Measurements from ENCODE around the gene TSC22D1.

The TSC22D1 gene

DNA sequence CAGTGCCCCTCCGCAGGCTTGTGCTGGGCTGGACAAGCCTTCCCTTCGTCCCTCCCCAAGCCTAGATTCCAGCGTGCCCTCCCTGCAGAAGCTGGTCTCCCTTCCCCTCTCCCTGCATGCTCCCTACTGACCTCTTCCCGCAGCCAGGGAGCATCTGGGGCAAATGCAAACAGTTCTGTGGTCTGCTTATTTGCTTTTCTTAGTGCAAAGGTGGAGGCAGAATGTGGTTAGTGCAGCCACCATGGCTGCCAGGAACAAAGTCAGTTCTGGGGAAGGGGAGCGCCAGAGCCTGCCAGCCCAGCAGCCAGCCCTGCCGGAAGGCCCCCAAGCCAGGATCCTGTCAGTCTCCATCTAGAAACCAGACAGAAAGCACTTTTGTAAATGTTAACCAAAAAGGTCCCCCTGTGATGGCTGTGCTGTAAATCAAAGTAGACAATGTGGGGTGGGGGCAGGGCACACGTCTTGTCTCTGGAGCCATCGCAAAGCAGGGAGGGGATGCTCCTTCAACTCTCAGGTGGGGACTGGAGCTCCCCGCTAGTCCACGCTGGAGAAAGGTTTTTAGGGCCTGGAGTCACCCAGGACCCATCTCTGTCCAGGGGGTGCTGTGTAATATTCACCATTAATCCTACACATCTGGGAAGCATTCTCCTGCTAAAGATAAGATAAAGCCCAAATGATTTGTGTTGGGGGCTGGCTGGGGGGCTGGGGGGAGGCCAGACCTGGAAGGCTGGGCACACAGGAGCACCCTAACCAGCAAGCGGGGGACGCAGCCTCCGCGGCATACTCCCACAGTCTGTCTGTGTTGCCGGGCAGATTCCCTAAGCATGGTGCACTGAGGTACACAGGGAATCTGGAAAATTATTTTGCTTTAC is 171.6 kb downstream of the TSC22D1 start:
- DNase-seq (ENCODE audit: low read depth): no peak

DNA sequence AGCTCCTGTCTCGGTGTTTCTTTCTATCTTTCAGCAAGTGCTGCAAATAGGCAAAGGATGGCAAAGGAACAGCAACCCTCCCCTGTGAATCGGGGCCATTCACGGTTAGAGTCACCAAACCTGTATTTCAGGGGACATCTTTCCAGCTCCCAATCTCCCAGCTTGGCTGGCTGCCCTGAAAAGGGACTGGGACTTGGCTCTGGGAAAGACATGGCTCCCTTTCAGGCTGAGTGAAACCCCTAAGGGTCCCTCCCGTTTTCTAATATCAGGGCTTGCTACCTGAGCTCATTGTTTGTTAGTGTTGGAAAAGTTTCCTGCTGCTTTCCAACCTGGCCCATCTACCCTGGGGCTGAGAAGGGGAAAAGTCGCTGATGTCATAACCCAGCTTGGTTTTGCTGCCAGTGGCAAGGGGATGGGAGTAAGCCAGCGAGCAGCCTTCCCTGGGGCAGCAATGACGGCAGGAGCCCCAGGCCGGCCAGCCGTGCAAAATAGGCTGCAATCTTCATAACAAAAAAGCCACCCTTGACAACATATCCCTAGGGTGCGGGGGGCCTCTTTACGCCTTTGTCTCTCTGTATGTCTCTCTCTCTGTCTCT is 172.6 kb downstream of the TSC22D1 start:
- no peak for DNase-seq (ENCODE audit: low read depth)

DNA sequence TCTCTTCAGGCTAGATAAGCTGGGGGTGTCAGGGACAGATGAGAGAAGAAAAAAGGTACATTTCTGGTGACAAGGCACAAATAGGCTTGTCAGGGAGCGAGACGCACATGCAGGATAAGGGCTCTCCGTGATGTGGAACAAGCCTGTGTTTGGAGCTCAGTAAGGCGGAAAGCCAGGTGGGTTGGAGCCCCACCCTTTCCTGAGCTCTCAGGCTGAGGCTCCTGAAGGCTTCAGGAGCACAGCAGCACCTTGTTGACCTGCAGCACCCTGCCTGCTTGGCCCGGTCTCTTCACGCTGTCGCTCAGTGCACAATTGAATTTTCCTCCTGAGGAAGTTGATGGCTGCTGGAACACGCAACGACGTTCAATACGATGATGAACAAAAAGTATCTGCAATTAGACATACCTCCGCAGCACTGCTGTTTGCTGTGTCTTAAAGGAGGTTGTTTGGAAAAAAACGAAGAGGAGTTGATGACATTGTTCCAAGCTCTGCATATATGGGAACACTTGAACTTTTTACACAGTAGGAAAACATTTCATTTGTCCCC is 173.2 kb downstream of the TSC22D1 start:
- DNase-seq (ENCODE audit: low read depth): no peak

DNA sequence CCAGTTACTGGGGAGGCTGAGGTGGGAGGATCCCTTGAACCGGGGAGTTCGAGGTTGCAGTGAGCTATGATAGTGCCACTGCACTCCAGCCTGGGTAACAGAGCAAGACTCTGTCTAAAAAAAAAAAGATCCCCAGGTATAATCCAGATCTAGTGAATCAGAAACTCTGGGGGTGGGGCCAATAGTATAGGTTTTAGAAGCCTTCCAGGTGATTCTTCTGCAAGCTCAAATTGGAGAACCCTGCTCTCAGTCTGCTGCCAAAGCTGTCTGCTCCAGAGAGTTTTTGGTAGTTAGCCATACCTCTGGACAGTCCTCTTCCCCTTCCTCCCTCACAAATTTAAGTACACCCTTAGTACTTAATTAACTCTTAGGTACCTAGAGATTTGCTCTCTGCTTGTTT is 174.6 kb downstream of the TSC22D1 start:
- no peak for DNase-seq (ENCODE audit: low read depth)

DNA sequence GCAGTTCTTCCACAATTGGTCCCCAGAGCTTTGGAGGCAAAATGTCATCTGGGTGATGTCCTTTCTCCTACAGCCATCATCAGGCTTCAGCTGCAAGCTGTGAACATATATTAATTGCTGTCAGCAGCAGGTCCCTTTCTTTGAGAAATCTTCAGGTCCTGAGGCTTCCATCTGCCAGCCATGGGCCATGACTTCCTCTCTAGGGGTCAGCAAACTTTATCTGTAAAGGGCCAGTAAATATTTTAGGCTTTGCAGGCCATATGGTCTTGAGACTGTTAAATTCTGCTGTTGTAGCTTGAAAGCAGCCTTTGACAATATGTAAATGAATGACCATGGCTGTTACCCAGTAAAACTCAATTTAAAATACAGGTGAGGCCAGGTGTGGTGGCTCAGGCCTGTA is 175.4 kb downstream of the TSC22D1 start:
- no peak for DNase-seq (ENCODE audit: low read depth)

DNA sequence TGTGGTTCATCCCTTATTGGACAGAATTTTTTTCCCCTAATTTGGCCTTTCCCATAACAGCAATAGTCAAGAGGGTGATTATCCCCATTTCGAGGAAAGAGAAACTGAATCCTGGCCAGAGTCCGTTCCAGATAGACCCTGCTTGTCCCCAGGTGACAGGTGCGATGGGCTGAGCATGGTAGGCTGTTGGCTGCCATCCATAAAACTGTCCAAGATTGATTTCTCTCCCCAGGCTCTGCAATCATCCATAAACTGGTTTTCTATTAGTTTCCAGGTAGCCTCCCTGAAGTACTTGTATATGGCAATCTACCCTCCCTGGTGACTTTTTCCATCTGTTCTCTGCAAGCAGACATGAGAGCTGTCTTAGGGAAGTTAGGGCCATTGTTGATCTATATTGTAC is 177.1 kb downstream of the TSC22D1 start:
- DNase-seq (ENCODE audit: low read depth): no peak

DNA sequence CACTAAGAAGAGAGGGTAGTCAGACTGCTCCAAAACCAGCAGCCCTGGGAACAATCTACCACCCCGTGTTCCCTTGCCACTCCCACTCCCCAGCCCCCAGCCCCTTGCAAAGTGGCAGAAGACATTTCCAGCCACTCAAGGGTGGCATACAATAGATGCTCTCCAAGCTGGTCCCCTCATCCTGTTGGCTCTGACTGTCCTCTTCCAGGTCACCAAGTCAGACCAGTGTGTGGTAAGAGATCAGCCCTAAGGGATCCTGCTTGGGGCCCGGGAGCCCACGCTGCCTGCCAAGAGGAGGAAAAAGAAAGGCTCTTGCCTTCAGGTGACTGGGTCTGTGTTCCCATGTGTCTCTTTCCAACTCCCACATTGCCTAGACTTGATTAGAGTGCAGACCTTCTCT is 177.5 kb downstream of the TSC22D1 start:
- DNase-seq (ENCODE audit: low read depth): no peak

DNA sequence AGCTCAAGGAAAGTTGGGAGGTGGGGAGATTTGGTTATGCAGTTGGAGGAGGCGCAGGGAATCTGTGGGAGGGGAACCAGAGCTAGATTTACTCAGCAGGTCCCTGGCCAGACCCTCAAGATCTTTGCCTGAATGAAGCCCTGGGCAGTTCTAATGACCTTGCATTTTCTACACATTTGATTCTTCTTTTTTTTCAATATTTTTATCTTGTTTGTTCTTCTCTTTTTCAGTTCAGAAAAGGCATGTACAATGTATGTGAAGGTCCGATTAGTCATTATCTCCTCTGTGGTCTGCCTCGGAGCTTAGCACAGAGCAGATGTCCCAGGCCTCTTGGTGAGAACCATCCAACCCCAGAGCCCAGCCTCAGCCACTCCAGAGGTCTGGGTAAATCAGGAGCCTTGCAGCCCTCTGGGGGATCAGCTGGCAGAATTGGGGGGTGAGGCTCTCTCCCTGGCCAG is 178.3 kb downstream of the TSC22D1 start:
- DNase-seq (ENCODE audit: low read depth): no peak

DNA sequence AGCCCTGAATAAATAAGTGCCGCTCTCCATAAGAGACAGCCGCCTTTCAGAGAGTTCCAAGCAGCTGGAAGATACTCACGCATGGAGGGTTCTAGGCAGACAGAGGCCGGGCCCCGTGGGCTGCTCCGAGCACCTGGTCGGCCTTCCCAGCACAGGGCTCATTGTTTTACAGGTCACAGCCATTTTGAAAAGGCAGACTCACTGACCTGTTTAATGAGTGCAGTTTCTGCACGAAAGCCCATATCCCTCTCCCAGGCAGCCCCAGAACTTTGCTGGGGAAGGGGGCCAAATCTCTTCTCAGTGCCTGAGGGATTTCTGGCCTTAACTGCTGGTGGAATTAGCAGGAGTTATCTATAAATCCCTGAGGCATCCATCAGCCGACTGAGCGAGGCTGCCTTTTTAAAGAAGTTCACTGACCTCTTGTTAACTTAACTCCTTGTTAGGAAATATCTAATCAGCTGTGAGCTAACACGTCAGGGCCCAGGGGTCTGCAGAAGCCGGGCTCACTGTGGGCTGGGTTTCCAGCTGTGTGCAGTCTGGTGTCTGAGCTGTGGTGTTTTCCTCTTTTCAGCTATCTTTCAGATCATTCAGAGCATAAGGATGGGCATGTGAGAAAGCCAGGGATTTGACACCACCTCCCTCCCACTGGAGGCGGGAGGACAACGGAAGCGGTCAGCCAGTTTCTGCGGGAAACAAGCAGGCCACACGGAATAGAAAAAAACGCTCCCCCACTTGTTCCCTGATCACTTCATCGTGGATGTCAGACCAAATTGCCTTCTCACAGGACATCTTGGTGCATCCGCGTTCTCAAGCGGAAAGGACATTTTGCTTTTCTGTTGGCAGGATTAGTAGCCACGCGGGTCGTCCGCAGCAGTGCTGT is 179.2 kb downstream of the TSC22D1 start:
- DNase-seq (ENCODE audit: low read depth): no peak

DNA sequence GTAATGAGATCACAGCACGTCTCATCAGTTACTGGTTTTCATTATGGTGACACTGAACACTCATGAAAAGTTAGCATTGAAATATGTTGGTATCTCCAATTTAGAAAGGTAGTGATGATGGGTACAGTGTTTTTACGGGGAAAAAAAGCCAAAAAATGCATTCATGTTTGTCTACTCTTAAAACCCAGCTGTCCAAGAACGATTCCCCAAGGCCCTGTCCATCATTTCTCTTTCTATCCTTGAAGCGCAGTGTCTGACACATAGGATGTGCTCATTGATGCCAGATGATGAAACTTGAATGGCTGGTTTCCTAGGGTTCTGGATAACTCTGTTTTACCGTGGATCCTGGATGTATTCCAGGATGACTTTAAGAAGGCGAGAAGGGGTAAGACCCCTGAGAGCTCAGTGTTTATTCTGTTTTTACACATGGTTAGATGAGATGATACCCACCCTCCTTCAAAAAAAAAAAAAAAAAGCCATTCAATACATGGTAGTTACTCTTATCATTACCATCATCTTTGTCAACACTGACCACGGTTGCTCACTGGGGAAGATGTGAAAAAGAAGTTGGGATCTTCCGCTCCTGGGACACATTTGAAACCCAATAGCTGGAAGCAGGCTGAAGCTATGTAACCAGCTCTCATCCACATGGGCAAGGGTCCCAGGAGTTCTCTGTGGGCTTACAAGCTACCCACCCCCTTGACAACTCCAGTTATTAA is 180.0 kb downstream of the TSC22D1 start:
- no peak for DNase-seq (ENCODE audit: low read depth)

DNA sequence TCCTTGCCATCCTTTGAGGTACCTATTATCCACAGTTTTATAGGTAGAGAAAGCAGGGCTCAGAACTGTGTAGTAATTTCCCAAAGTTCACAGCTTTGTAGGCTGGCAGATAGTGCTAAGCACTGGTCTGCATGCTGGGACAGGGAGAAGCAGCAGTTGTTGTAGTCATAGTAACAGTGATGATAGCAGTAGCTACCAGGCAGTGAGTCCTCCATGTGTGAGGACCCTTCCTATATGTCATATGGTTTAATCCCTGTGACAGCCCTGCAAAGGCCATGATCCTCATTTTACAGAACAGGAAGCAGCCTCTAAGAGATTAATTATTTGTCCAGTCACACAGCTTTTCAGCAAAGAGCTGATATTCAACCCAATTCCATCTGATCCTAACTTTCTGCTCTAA is 181.5 kb downstream of the TSC22D1 start:
- DNase-seq (ENCODE audit: low read depth): no peak

DNA sequence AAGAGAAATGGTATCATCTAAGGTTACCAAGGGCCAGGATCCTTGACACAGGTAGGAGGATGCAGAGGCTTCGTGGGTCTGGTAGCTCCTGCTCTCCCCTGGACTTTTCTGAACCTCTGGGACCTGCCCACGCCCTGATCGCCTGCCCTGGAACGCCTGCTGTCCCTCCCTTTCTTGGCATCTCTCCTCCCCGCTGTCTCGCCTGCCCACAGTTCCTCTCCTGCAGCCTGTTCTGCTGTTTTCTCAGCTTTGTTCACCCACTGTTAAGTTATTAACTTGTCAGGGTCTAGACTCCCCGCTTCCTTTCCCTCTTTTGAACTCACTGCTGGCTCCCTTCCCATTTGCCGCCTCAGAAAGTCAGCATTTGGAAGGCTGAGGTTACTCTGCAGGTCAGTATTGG is 182.7 kb downstream of the TSC22D1 start:
- no peak for DNase-seq (ENCODE audit: low read depth)

DNA sequence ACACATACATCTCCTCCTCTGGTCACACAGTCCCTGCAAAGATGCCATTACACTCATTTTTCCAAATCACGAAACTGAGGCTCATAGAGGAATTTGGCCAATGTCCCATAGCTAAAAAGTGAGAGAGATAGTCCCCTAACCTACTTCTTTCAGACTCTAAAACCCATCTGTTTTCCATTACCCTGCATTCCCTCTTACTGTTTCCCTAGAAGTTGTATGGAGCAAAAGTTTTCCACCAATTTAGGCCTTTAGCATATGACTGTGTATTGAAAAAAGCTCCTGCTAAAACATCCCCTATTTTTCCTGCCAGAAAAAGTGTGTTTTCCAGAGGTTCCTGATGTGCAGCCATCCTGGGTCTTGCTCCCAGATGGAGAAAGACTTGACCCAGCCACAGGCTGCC is 186.3 kb downstream of the TSC22D1 start:
- no peak for DNase-seq (ENCODE audit: low read depth)

DNA sequence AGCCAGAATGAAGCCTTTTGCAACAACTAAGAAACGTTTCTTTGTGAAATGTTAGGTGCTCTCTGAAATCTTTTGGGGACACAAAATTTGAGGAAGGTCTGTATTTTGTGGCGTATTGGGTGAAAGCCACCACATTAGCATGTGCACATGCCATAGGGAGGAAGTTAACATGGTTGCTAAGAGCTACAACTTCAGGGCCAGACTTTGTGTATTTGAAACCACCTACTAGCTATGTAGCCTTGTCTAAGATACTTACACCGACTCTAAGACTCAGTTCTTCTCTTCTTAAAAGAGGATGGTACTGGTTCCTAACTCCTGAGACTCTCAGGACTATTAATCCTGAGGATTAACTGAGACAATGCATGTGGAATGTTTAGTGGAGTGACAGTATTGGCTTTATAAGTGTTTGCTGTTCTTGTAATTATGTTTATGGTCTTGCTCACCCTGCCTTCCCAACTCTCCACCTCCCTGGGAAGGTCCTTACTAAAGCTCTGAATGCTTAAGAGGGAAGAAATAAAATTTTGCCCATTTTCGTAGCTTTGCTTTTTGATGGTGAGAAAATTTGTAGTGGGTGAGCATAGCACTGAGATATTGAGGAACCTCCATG is 187.0 kb downstream of the TSC22D1 start:
- no peak for DNase-seq (ENCODE audit: low read depth)

DNA sequence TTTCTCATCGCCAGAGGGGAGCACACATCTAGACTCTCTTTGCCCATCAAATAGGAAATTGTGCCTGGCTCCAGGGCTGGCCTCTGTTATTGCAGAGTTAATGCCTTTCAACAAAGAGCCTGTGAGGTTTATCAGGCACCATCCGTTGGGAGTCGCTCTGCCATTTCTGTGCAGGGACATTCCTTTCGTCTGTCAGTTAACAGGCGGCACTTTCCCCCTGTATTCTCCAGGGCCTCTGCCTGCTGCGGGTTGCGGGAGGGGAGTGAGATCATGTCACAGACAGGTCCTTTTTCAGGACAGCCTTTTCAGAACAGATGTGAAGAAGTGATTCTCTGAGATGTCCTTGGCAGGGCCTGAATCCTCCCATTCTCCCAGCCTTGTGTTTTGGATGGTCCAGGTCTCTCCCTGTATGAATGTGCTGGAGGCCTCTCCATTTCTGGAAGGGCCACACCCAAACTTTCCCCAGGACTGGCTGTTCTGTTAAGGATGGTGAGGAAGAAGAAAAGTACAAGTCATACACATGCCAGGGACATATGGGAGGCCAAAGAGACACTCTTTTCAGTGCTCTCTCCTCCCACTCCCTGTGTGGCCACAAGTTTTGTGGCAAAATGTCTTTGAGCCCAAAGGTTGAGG is 187.6 kb downstream of the TSC22D1 start:
- DNase-seq (ENCODE audit: low read depth): no peak

DNA sequence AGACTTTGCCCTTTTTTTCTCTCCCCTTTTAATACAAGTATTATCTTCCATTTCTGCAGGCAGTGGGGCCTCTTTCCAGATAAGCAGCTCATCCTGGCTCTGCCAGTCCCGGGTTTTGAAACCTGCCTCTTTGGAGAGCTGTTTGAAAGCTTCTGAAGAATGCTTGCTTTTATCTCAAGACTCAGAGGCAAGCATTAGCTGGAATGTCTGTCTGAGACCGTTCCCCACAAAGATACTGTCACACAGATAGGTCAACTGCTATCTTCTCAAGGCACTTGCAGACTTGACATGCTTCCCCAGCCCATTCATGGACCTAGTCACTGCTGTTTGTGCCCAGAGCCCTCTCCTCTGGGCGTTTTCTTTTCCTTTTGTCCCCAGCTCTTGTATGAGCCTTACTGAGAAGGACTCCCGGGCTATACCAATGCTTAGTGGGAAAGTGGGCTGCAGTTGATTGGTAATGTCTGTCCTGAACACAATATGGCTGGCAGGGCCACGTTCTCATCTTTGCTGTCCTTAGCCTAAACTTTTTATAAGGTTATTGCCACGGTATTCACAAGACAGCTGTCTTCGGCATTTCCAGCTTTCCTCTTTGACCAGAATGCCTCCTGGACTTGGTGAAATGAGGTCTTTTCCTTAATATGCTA is 189.1 kb downstream of the TSC22D1 start:
- DNase-seq (ENCODE audit: low read depth): no peak

DNA sequence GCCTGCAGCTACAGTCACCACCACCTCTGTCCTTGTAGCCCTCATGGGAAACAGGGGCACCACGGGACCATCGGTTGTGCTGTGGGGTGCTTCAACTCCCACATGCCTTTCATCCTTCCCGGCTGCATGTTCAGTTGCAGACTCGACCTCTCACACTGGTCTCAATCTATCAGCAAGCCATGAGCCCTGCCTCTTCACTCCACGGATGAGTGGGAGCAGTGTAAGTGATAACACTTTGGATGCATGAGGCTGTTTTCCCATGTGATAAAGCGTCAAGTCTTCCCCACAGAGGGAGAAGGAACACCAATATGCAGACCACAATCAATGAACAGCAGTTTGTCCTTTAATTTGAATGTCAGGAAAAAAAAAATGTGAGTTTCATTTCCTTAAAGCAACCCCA is 190.3 kb downstream of the TSC22D1 start:
- DNase-seq (ENCODE audit: low read depth): no peak

DNA sequence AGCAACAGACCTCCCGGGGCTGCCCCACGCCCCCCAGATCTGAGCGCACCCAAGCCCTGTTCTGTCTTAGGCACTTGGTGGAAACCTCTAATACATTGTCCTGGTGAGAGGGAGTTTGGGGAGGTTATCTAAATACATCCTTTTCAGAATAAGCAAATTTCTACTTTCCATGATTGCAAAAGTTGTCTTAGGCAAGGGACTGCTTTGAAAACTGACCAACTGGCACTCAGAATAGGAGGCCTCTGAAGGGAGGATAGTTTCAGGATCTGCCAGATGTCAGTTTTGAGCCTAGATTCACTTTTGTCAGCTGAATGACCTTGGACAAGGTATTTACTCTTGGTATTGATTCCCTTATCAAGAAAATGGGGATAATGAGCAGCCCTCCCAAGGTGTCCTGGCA is 190.7 kb downstream of the TSC22D1 start:
- no peak for DNase-seq (ENCODE audit: low read depth)

DNA sequence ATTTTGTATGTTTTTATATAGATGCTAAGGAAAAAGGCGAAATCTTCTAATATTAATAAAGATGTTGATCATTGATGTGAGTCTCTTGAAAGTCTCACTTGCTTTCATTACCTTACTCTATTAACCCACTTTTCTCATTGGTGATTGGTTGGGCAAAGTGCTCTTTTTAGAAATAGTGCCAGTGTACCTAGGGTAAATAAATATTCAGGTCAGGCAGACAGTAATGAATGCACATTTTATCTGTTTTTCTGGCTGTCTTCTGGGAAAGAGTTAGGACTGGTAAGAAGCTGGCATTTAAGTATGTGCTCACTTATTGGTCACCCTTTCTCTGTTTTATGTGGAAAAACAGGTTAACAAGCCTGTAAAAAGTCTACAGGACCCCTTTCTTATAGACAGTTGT is 191.4 kb downstream of the TSC22D1 start:
- no peak for DNase-seq (ENCODE audit: low read depth)

DNA sequence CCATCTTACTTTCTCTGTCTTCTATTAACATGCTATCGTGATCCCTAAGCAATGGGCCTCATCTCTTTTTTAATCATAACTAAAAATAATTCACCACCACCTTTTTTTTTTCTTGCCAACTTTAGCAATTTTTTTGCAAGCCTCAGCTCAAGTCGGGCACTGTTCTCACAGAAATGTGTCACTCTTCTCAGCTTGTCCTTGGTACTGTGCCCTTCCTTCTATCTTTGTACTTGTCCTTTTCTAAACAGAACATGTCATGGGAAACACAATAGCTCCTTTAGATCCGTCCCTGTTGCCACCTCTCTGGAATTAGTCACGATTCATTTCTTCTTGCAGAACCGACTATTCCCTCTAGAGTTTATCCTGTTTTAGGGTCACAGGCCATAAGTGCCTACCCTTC is 192.2 kb downstream of the TSC22D1 start:
- DNase-seq (ENCODE audit: low read depth): no peak

Data from activated T-cell treated with anti-CD3 and anti-CD28 coated beads for 24 hours (primary cell).